ENCODE data around the gene KIRREL1. TPM values are rescaled to one million over a fixed set of nuclear protein-coding genes. Genes with fewer than 3 reads are reported as not detected.

Gene KIRREL1
- total and polyA plus RNA-seq, 2 of the 13 experiments (the other 11 are each of a cell fraction or from before 2014, with no cell fraction given), result 0.02 to 0.03 TPM

DNA sequence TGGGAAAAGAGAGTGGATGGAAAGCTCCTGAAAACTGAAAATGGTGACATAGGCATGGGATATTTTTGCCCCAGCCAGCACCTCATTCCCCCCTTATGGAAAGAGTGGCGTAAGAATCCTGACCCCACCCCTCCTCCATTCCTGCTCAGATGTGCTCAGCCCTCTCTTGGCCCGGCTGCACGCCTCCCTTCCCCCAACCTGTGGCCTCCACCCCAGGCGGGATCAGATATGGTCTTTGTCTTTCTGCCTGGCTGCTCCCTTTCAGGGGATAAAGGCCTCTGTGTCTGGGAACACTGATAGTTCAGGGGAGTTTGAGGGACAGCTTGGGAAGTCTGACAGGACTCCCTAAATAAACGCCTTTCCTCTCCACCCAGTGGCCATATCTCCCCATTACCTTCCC, 49.8 kb downstream of the KIRREL1 start:
- CTCF ChIA-PET (ENCODE audit: low intra/inter-chr PET ratio, low total read pairs), result no interaction called here
- no peak for TF ChIP-seq HNRNPH1 (optimal IDR thresholded peaks at IDR 0.05; ENCODE audit: low read depth, low read length)
- no peak for TF ChIP-seq GATAD1 (CRISPR knock-in tag; IDR thresholded peaks at IDR 0.05)
- no peak for TF ChIP-seq ZBTB42 (CRISPR knock-in tag; IDR thresholded peaks at IDR 0.05)
- no peak for TF ChIP-seq ZNF782 (CRISPR knock-in tag; IDR thresholded peaks at IDR 0.05; ENCODE audit: borderline replicate concordance)
- TF ChIP-seq FOXO1 (CRISPR knock-in tag; IDR thresholded peaks at IDR 0.05), result no peak
- no peak for TF ChIP-seq ZNF407 (CRISPR knock-in tag; IDR thresholded peaks at IDR 0.05; ENCODE audit: not compliant biosample characterization)
- no peak for TF ChIP-seq YEATS4 (CRISPR knock-in tag; IDR thresholded peaks at IDR 0.05; ENCODE audit: borderline replicate concordance)
- no peak for TF ChIP-seq ZNF326 (CRISPR knock-in tag; IDR thresholded peaks at IDR 0.05; ENCODE audit: borderline replicate concordance)
- no peak for TF ChIP-seq KLF16 (CRISPR knock-in tag; IDR thresholded peaks at IDR 0.05)
- TF ChIP-seq ZSCAN30 (CRISPR knock-in tag; IDR thresholded peaks at IDR 0.05), result no peak
- TF ChIP-seq HHEX (CRISPR knock-in tag; IDR thresholded peaks at IDR 0.05), result no peak
- TF ChIP-seq, protein P1, sequence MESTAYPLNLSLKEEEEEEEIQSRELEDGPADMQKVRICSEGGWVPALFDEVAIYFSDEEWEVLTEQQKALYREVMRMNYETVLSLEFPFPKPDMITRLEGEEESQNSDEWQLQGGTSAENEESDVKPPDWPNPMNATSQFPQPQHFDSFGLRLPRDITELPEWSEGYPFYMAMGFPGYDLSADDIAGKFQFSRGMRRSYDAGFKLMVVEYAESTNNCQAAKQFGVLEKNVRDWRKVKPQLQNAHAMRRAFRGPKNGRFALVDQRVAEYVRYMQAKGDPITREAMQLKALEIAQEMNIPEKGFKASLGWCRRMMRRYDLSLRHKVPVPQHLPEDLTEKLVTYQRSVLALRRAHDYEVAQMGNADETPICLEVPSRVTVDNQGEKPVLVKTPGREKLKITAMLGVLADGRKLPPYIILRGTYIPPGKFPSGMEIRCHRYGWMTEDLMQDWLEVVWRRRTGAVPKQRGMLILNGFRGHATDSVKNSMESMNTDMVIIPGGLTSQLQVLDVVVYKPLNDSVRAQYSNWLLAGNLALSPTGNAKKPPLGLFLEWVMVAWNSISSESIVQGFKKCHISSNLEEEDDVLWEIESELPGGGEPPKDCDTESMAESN (CRISPR knock-in tag; conservative IDR thresholded peaks at IDR 0.05), result no peak
- no peak for TF ChIP-seq ZNF10 (CRISPR knock-in tag; IDR thresholded peaks at IDR 0.05; ENCODE audit: borderline replicate concordance, low read depth)
- no peak for TF ChIP-seq ZNF362 (CRISPR knock-in tag; IDR thresholded peaks at IDR 0.05; ENCODE audit: borderline replicate concordance)

More for the DNA sequence above, 49.8 kb downstream of the KIRREL1 start:
- H3K4me1 ChIP-seq (ENCODE audit: insufficient read depth, low read length), result no peaks in the 10 kb centered on the region
- H3K27ac ChIP-seq (ENCODE audit: extremely low read length, insufficient read depth, low read length), result no peak overlapping the region
- 7% methylated on average over 5 of the region's 5 CpGs for WGBS (ENCODE audit: low lambda C conversion rate)
- no peaks in the 10 kb centered on the region for H3K79me2 ChIP-seq (ENCODE audit: insufficient read depth, low read length)
- H4K20me1 ChIP-seq (ENCODE audit: insufficient read depth, low read length), result no peaks in the 10 kb centered on the region
- H2AFZ ChIP-seq (ENCODE audit: low read length), result no peak overlapping the region
- POLR2A ChIA-PET, result no interaction called here
- ATAC-seq, result no peak
- FAIRE-seq, result no peak
- H3K4me2 ChIP-seq (ENCODE audit: low read depth, low read length), result no peak overlapping the region
- H3K27me3 ChIP-seq (ENCODE audit: control insufficient read depth in 1 of 2, insufficient read depth in 2 of 2, low read length in 2 of 2), result no peaks in the 10 kb centered on the region
- H3K36me3 ChIP-seq (replicated peaks in 1 of 2; ENCODE audit: control insufficient read depth in 1 of 2, insufficient read depth in 2 of 2, low read length in 2 of 2), result no peaks in the 10 kb centered on the region
- H3K4me3 ChIP-seq (replicated peaks in 1 of 3; ENCODE audit: insufficient read depth in 1 of 3, low read depth in 2 of 3, low read length in 3 of 3), result no peak overlapping the region
- no TSS peak for BruUV-seq (replicated peaks)
- no peaks in the 10 kb centered on the region for H3K9me3 ChIP-seq (ENCODE audit: low read length)
- DNase-seq (ENCODE audit: low spot score), result no peak
- intact Hi-C loops (cut with micrococcal nuclease; ENCODE audit: unreplicated experiment), result no loop called here
- in situ Hi-C loops (cut with HindIII; ENCODE audit: extremely low pct_ligation_motif_present, low pct_unique_long_range_greater_than_20kb), result no loop called here
- no peak overlapping the region for H3K9ac ChIP-seq (ENCODE audit: insufficient read depth, low read depth, low read length)

Measured in HepG2 (cell line).